Upper lobe of left lung (tissue), 6 donors: ENCODE measurements around the gene RAB43. TPM values are rescaled to one million over a fixed set of nuclear protein-coding genes. Genes with fewer than 3 reads are reported as not detected.
A peak's percentile ranks its signal among the peaks of the same experiment; 100 is the strongest.

Experiments used
- ATAC-seq, 2 donors: fragments of 200-7000 bp; cut with Tn5 transposase; one replicate each; pipeline ENCODE4 v1.9.1; 2022; ENCODE audit warnings: mild to moderate bottlenecking in 2 of 2, moderate library complexity in 2 of 2; ENCODE audit not compliant: low FRiP score in 2 of 2
- DNase-seq, 2 donors: peaks; one replicate each; pipeline ENCODE4 v3.0.0-alpha.2; 2019 to 2020
- H3K27ac ChIP-seq, 4 donors: fragments of 200-600 bp; sonication (generic); one replicate each; pipeline ENCODE4 v1.5.1; 2016 to 2019
- H3K27me3 ChIP-seq, 4 donors: fragments of 200-600 bp; sonication (generic); one replicate each; pipeline ENCODE4 v1.5.1; 2017 to 2019
- H3K36me3 ChIP-seq, 4 donors: fragments of 200-600 bp; sonication (generic); one replicate each; pipeline ENCODE4 v1.5.1; 2016 to 2019
- H3K4me1 ChIP-seq, 4 donors: fragments of 200-600 bp; sonication (generic); one replicate each; pipeline ENCODE4 v1.5.1; 2018 to 2019
- H3K4me3 ChIP-seq, 4 donors: fragments of 200-600 bp; sonication (generic); one replicate each; pipeline ENCODE4 v1.5.1; 2017 to 2019; ENCODE audit warnings: mild to moderate bottlenecking in 2 of 4, moderate library complexity in 1 of 4
- H3K9me3 ChIP-seq, 4 donors: fragments of 200-600 bp; sonication (generic); one replicate each; pipeline ENCODE4 v1.5.1; 2018 to 2019
- EP300 ChIP-seq, 4 donors: sonication (generic); formaldehyde crosslinking; IDR thresholded peaks; one replicate each; pipeline ENCODE4 v1.5.1; 2017; ENCODE audit warnings: antibody characterized with exemption in 4 of 4, control low read depth in 2 of 4
- POLR2A ChIP-seq, 4 donors: fragments of 450-650 bp; IDR thresholded peaks; one replicate each; pipeline ENCODE4 v1.5.1; 2016 to 2017; ENCODE audit warnings: antibody characterized with exemption in 4 of 4, mild to moderate bottlenecking in 2 of 4
- POLR2AphosphoS5 ChIP-seq, 2 donors: sonication (generic); formaldehyde crosslinking; IDR thresholded peaks; one replicate each; pipeline ENCODE4 v1.5.1; 2017; ENCODE audit warnings: antibody characterized with exemption in 2 of 2
- WGBS, 2 donors: methylation state at CpG; one replicate each; pipeline ENCODE4 v1.1.5; 2017 to 2018; 5-methylcytosine and 5-hydroxymethylcytosine counted together
- total RNA-seq, 6 donors: library from RNA; depleted of rRNA in 4 of 6; stranded (reverse); fragments of >200 nt in 4 of 6; gene quantifications; one replicate each; pipeline versions ENCODE4 v1.1.0 to v1.2.1, GENCODE V29; 2016 to 2021
- TF ChIP-seq, protein P1 (sequence below), 6 experiments: fragments of 450-650 bp in 4 of 6; fragments of 200-600 bp in 2 of 6; sonication (generic) in 2 of 6; IDR thresholded peaks; one replicate each; pipeline ENCODE4 v1.5.1; 2016 to 2019; ENCODE audit warnings: antibody characterized with exemption in 6 of 6
- donor health status: DM: no; HTN: no; CAD: no; lungs with moderate emphysema.
- donor health status: DM: no; HTN: yes; CAD: no; lungs with severe emphysema.

The RAB43 gene
- total RNA-seq, 6 donors from 2014 or later: 19.0 to 54.2 (median 34.0) TPM

DNA sequence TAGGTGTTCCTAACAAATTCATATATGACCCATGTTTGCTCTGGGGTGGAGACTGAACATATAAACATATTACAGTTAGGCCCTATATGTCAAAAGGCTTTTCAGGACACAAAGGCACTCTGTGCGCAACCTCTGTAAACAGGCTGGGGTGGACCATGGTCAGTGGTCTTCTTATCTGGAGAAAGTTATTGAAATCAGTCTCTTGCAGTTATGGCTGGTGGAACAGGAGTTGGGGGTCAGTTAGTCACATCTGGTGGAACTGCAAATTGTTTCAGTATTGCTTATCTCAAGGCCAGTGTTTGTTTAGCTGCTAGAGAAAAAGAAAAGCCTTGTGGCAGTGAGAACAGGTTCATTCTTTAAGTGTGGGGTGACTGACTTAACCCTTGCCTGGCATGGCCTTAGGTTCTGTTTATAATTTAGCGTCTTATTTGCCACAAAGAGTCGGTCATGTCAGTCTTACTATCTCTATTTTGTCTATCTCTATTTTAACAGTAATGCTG lies 66.9 kb downstream of the RAB43 start:
- DNase-seq (no peak), ATAC-seq (no peak)
- Histone ChIP-seq H3K36me3 (no peaks in the 10 kb centered on the region), H3K27me3 (no peaks in the 10 kb centered on the region), H3K4me1 (peaks cover 21 to 44% (median 36%) of the 10 kb centered on the region in 4 donors), H3K4me3 (no peak overlapping the region), H3K27ac (peak overlapping the region in 2 of 4 donors; percentile 28 to 48), H3K9me3 (no peaks in the 10 kb centered on the region)
- TF ChIP-seq POLR2AphosphoS5 (IDR thresholded peaks at IDR 0.05): no peak
- TF ChIP-seq, protein P1, sequence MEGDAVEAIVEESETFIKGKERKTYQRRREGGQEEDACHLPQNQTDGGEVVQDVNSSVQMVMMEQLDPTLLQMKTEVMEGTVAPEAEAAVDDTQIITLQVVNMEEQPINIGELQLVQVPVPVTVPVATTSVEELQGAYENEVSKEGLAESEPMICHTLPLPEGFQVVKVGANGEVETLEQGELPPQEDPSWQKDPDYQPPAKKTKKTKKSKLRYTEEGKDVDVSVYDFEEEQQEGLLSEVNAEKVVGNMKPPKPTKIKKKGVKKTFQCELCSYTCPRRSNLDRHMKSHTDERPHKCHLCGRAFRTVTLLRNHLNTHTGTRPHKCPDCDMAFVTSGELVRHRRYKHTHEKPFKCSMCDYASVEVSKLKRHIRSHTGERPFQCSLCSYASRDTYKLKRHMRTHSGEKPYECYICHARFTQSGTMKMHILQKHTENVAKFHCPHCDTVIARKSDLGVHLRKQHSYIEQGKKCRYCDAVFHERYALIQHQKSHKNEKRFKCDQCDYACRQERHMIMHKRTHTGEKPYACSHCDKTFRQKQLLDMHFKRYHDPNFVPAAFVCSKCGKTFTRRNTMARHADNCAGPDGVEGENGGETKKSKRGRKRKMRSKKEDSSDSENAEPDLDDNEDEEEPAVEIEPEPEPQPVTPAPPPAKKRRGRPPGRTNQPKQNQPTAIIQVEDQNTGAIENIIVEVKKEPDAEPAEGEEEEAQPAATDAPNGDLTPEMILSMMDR (IDR thresholded peaks at IDR 0.05): no peak
- TF ChIP-seq EP300 (IDR thresholded peaks at IDR 0.05): no peak
- no peak for TF ChIP-seq POLR2A (IDR thresholded peaks at IDR 0.05)
- 78 to 88% methylated on average over 2 to 3 of the region's 3 CpGs for WGBS, 2 donors

DNA sequence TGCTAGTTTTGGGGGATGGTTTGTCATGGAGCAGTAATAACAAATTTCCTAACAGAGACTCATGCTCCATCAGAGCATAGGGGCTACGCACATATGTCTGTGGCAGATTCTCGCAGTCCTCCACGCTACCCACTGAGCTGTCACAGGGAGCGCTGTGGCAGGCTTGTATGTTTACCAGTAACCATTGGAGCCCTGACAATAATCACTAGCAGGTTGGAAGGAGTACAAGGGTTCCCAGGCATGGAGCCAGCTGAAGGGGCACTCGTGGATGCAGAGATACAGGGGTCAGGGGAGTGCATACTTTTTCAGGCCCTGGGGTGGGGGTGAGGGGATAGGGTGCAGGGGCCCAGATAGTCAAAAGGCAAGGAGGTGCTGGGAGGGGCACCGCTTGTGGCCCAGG lies 68.9 kb downstream of the RAB43 start:
- H3K4me3 ChIP-seq: no peak overlapping the region
- H3K27ac ChIP-seq: peak overlapping the region; percentile 15 to 73 (median 58)
- DNase-seq (no peak), ATAC-seq (peak; percentile 25 to 44)
- H3K9me3 ChIP-seq: no peaks in the 10 kb centered on the region
- WGBS, 2 donors: 43 to 58% methylated on average over 6 of the region's 6 CpGs
- TF ChIP-seq POLR2A (IDR thresholded peaks at IDR 0.05) (no peak), POLR2AphosphoS5 (IDR thresholded peaks at IDR 0.05) (no peak), EP300 (IDR thresholded peaks at IDR 0.05) (no peak)
- TF ChIP-seq, protein P1 (IDR thresholded peaks at IDR 0.05): no peak
- H3K27me3 ChIP-seq: no peaks in the 10 kb centered on the region
- H3K4me1 ChIP-seq: peaks cover 16 to 36% (median 29%) of the 10 kb centered on the region in 4 donors
- no peaks in the 10 kb centered on the region for H3K36me3 ChIP-seq

DNA sequence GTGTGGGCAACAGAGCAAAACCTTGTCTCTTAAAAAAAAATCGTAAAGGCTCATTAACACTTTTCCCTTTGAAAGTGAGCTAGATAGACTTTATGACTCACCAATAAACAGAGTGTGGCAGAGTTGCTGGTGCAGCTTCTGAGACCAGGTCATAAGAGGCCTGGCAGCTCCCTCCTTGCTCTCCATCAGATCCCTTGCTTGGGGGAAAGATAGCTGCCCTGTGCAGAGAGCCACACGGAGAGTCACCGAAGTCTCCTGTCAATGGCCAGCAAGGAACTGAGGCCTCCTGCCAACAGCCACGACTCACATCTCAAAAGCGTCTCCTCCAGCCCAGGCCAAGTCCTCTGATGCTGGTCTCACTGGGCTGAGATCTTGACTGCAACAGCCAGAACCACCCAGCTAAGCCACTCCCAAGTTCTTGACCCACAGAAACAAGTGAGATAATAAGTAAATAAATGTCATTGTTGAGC lies 69.7 kb downstream of the RAB43 start:
- H3K9me3 ChIP-seq: no peaks in the 10 kb centered on the region
- ATAC-seq: peak; percentile 52 to 59
- no peak overlapping the region for H3K4me3 ChIP-seq
- peaks cover 16 to 36% (median 29%) of the 10 kb centered on the region in 4 donors for H3K4me1 ChIP-seq
- DNase-seq: peak in 1 of 2 donors; percentile 72
- 45 to 61% methylated on average over 5 of the region's 5 CpGs for WGBS, 2 donors
- H3K36me3 ChIP-seq: no peaks in the 10 kb centered on the region
- H3K27ac ChIP-seq: peak overlapping the region; percentile 15 to 73 (median 58)
- no peaks in the 10 kb centered on the region for H3K27me3 ChIP-seq
- TF ChIP-seq POLR2A (IDR thresholded peaks at IDR 0.05) (peak in 1 of 4 donors; percentile 16), POLR2AphosphoS5 (IDR thresholded peaks at IDR 0.05) (peak in 1 of 2 donors; percentile 10)
- TF ChIP-seq, protein P1 (IDR thresholded peaks at IDR 0.05): no peak

DNA sequence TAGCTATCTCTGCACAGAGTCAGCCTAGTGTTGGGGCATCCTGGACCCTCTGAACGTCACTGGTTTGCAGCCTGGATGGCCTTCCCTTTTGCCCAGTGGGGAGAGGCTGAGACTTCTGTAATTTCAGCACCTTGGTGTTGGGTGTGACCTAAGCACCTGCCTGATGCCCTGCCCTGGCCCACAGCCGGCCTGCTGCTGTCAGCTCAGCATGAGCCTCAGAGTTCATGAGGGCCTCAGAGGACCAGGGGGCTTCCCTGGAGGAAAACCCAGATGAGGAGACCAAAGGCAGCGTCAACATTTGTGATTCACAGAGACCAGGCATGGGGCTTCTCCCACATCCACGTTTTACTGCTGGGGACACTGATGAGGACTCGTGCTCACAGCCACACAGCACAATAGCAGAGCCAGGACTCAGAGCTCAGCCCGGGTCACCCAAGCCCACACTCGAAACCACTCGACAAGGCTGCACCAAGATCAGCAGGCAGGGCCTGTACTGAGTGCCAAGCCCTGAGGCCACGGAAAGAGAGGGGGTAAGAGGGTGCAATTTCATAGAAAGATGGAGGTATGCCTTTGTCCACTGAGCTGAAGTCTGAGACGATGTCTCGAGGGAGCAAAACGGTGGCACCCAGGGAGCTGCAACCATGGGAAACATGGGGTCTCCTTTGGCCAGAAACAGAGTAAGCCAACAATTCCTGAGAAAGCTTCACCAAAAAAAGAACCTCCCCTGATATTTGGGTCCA lies 70.9 kb downstream of the RAB43 start:
- ATAC-seq (no peak), DNase-seq (peak in 1 of 2 donors; percentile 44)
- H3K27me3 ChIP-seq: no peaks in the 10 kb centered on the region
- peaks cover 21 to 42% (median 32%) of the 10 kb centered on the region in 4 donors for H3K4me1 ChIP-seq
- 80 to 85% methylated on average over 5 to 12 of the region's 12 CpGs for WGBS, 2 donors
- H3K9me3 ChIP-seq: peaks cover 0 to under 1% (median 0%) of the 10 kb centered on the region in 4 donors
- no peak for TF ChIP-seq POLR2AphosphoS5 (IDR thresholded peaks at IDR 0.05)
- TF ChIP-seq, protein P1 (IDR thresholded peaks at IDR 0.05): no peak
- TF ChIP-seq POLR2A (IDR thresholded peaks at IDR 0.05): no peak
- no peak for TF ChIP-seq EP300 (IDR thresholded peaks at IDR 0.05)
- H3K36me3 ChIP-seq: no peaks in the 10 kb centered on the region
- H3K4me3 ChIP-seq: no peak overlapping the region
- peak overlapping the region in 1 of 4 donors; percentile 59 for H3K27ac ChIP-seq
